HepG2 (cell line): ENCODE measurements around the gene CGNL1. TPM values are rescaled to one million over a fixed set of nuclear protein-coding genes. Genes with fewer than 3 reads are reported as not detected.

Experiments used
- CSRNP2 ChIP-seq: sonication (generic); formaldehyde crosslinking; conservative IDR thresholded peaks from 2 replicates; pipeline ENCODE4 v1.8.0; 2022; ENCODE audit warnings: low read depth, missing genetic modification reagents
- MTA1 ChIP-seq: sonication (generic); formaldehyde crosslinking; IDR thresholded peaks from 2 replicates; pipeline ENCODE4 v1.4.0; 2020; ENCODE audit warnings: missing genetic modification reagents, mild to moderate bottlenecking, borderline replicate concordance
- PHF8 ChIP-seq: sonication (generic); formaldehyde crosslinking; IDR thresholded peaks from 2 replicates; pipeline ENCODE4 v1.5.0; 2020; ENCODE audit warnings: missing genetic modification reagents
- PREB ChIP-seq: sonication (generic); formaldehyde crosslinking; IDR thresholded peaks from 2 replicates; pipeline ENCODE4 v1.4.0; 2020; ENCODE audit warnings: missing genetic modification reagents
- SETDB1 ChIP-seq: sonication (generic); formaldehyde crosslinking; IDR thresholded peaks from 2 replicates; pipeline ENCODE4 v1.5.1; 2020; ENCODE audit warnings: missing genetic modification reagents, mild to moderate bottlenecking, borderline replicate concordance
- ZNF564 ChIP-seq: sonication (generic); formaldehyde crosslinking; IDR thresholded peaks from 2 replicates; pipeline ENCODE4 v1.8.1; 2023; ENCODE audit warnings: mild to moderate bottlenecking, missing genetic modification reagents
- ZNF607 ChIP-seq: sonication (generic); formaldehyde crosslinking; IDR thresholded peaks from 2 replicates; pipeline ENCODE4 v1.5.1; 2020; ENCODE audit warnings: missing genetic modification reagents, mild to moderate bottlenecking, borderline replicate concordance
- ZNF703 ChIP-seq: sonication (generic); formaldehyde crosslinking; IDR thresholded peaks from 2 replicates; pipeline ENCODE4 v1.5.1; 2020; ENCODE audit warnings: missing genetic modification reagents, mild to moderate bottlenecking, moderate library complexity, borderline replicate concordance
- ZNF75D ChIP-seq: sonication (generic); formaldehyde crosslinking; IDR thresholded peaks from 2 replicates; pipeline ENCODE4 v1.8.1; 2023; ENCODE audit warnings: missing genetic modification reagents, mild to moderate bottlenecking, borderline replicate concordance
- polyA plus RNA-seq, 8 experiments: library from polyadenylated mRNA; depleted of rRNA in 3 of 8; stranded (reverse) in 7 of 8; unstranded in 1 of 8; fragments of >200 nt; fragmentation: Illumina TruSeq in 4 of 8; extraction: Trizol in 4 of 8; gene quantifications; 2 replicates each; pipeline versions ENCODE4 v1.2.1 to v1.2.3, GENCODE V29; 2011 to 2016; ENCODE audit warnings: low read depth in 4 of 8, missing spikeins in 1 of 8, mixed read lengths in 1 of 8; ENCODE audit not compliant: insufficient read depth in 1 of 8
- total RNA-seq, 5 experiments: library from RNA; depleted of rRNA; stranded (reverse); fragments of >200 nt; fragmentation: Illumina TruSeq; extraction: Trizol; gene quantifications; 2 replicates each; pipeline ENCODE4 v1.2.3, GENCODE V29; 2016; ENCODE audit warnings: low read depth in 1 of 5
- TF ChIP-seq, protein P1 (sequence below), 2 experiments: fragments of 450-650 bp in 1 of 2; sonication (generic) in 1 of 2; formaldehyde crosslinking in 1 of 2; IDR thresholded peaks; 2 replicates each; pipeline versions ENCODE4 v1.6.1 to v1.8.0; 2016 to 2022; ENCODE audit warnings: antibody characterized with exemption in 1 of 2, mild to moderate bottlenecking in 1 of 2, missing genetic modification reagents in 1 of 2
- TF ChIP-seq, protein P2 (sequence below): sonication (generic); formaldehyde crosslinking; IDR thresholded peaks from 2 replicates; pipeline ENCODE4 v1.9.0; 2022; ENCODE audit warnings: missing genetic modification reagents, mild to moderate bottlenecking, borderline replicate concordance
- TF ChIP-seq, protein P3 (sequence below): sonication (generic); formaldehyde crosslinking; IDR thresholded peaks from 2 replicates; pipeline ENCODE4 v1.4.0; 2020; ENCODE audit warnings: missing genetic modification reagents

CGNL1 gene
- total and polyA plus RNA-seq, 2 of the 13 experiments (the other 11 are each of a cell fraction or from before 2014, with no cell fraction given) = 5.6 to 15.6 TPM

DNA sequence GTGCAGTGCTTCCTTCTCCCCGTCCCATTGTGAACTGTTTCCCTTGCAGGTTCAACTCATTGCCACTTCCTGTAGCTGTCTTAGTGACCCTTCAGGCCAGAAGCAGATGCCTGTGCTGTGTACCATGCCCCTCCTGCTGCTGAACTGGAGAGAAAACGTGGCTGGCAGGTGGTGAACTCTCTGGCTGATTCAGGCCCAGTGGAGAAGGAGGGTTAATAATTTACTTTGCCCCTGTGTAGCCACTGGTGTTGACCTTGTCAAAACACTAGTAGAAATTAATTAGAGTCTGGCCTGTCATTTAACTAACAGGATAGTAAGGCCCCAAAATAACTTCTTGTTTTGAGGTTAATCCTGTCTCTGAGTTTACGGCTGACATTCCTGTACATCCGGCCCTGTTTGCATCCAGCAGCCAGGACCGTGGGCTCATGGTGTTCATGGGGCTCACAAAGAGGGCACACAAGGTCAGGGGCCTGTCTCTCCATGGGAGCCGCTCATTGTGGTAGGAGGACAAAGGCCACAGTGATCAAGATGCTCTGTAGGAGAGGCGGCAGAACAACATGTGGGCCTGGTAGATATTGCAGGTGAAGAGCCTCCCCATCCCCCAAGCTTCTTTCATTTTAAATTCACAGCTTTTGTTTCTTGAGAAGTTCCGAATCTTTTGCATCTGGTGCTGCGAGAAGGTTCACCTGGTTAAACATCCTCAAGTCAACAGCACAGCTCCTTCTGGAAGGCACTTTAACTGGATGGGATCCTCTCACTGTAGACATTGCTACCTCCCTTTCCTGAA lies 101.6 kb downstream of the CGNL1 start (continued):
- TF ChIP-seq, protein P1, sequence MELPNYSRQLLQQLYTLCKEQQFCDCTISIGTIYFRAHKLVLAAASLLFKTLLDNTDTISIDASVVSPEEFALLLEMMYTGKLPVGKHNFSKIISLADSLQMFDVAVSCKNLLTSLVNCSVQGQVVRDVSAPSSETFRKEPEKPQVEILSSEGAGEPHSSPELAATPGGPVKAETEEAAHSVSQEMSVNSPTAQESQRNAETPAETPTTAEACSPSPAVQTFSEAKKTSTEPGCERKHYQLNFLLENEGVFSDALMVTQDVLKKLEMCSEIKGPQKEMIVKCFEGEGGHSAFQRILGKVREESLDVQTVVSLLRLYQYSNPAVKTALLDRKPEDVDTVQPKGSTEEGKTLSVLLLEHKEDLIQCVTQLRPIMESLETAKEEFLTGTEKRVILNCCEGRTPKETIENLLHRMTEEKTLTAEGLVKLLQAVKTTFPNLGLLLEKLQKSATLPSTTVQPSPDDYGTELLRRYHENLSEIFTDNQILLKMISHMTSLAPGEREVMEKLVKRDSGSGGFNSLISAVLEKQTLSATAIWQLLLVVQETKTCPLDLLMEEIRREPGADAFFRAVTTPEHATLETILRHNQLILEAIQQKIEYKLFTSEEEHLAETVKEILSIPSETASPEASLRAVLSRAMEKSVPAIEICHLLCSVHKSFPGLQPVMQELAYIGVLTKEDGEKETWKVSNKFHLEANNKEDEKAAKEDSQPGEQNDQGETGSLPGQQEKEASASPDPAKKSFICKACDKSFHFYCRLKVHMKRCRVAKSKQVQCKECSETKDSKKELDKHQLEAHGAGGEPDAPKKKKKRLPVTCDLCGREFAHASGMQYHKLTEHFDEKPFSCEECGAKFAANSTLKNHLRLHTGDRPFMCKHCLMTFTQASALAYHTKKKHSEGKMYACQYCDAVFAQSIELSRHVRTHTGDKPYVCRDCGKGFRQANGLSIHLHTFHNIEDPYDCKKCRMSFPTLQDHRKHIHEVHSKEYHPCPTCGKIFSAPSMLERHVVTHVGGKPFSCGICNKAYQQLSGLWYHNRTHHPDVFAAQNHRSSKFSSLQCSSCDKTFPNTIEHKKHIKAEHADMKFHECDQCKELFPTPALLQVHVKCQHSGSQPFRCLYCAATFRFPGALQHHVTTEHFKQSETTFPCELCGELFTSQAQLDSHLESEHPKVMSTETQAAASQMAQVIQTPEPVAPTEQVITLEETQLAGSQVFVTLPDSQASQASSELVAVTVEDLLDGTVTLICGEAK (IDR thresholded peaks at IDR 0.05) = no peak
- TF ChIP-seq, protein P1 (CRISPR knock-in tag; IDR thresholded peaks at IDR 0.05) = peak; percentile 93
- TF ChIP-seq PREB (CRISPR knock-in tag) (no peak), ZNF75D (CRISPR knock-in tag) (no peak), SETDB1 (CRISPR knock-in tag) (no peak), MTA1 (CRISPR knock-in tag) (peak; percentile 88; the same call in 1 of the 2 replicates), ZNF564 (0 out of 2 replicates have a peak, but pooled peaks have one; percentile 57), CSRNP2 (CRISPR knock-in tag) (no peak), PHF8 (peak; percentile 52; the same call in 1 of the 2 replicates), ZNF703 (CRISPR knock-in tag) (0 out of 2 replicates have a peak, but pooled peaks have one; percentile 25), ZNF607 (peak; percentile 80; the same call in 1 of the 2 replicates)
- TF ChIP-seq, protein P2, sequence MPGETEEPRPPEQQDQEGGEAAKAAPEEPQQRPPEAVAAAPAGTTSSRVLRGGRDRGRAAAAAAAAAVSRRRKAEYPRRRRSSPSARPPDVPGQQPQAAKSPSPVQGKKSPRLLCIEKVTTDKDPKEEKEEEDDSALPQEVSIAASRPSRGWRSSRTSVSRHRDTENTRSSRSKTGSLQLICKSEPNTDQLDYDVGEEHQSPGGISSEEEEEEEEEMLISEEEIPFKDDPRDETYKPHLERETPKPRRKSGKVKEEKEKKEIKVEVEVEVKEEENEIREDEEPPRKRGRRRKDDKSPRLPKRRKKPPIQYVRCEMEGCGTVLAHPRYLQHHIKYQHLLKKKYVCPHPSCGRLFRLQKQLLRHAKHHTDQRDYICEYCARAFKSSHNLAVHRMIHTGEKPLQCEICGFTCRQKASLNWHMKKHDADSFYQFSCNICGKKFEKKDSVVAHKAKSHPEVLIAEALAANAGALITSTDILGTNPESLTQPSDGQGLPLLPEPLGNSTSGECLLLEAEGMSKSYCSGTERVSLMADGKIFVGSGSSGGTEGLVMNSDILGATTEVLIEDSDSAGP (CRISPR knock-in tag) = peak; percentile 75; the same call in 1 of the 2 replicates
- TF ChIP-seq, protein P3, sequence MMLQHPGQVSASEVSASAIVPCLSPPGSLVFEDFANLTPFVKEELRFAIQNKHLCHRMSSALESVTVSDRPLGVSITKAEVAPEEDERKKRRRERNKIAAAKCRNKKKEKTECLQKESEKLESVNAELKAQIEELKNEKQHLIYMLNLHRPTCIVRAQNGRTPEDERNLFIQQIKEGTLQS (CRISPR knock-in tag) = 0 out of 2 replicates have a peak, but pooled peaks have one; percentile 18
